Measurements from ENCODE around the gene DNM1.
A peak's percentile ranks its signal among the peaks of the same experiment; 100 is the strongest.
"Not testable (repeated sequence)": the region's sequence is repeated elsewhere in the genome, so short reads cannot be mapped to it uniquely, and the experiment has no call there.

Gene DNM1

GRCh38 chr9:128178806-128179431, 24.3 kb upstream of the DNM1 start:
- DNase-seq (ENCODE audit: low spot score) = no peak

- no peak for DNase-seq (ENCODE audit: low spot score)
These were observed 23.2 kb upstream of the DNM1 start for GRCh38 chr9:128180001-128180400.

- no peak for DNase-seq (ENCODE audit: low spot score)
These were observed 22.7 kb upstream of the DNM1 start for GRCh38 chr9:128180447-128180846.

GRCh38 chr9:128181480-128181879, 21.7 kb upstream of the DNM1 start:
- DNase-seq (ENCODE audit: low spot score) = not testable (repeated sequence)

- DNase-seq (ENCODE audit: low spot score) = no peak
These were observed 20.1 kb upstream of the DNM1 start for GRCh38 chr9:128182893-128183588.

- DNase-seq (ENCODE audit: low spot score) = no peak
These were observed 16.9 kb upstream of the DNM1 start for GRCh38 chr9:128185979-128186965.

GRCh38 chr9:128187361-128187760, 15.8 kb upstream of the DNM1 start:
- no peak for DNase-seq (ENCODE audit: low spot score)

GRCh38 chr9:128188209-128188608, 15.0 kb upstream of the DNM1 start:
- no peak for DNase-seq (ENCODE audit: low spot score)

GRCh38 chr9:128190013-128190412, 13.2 kb upstream of the DNM1 start:
- DNase-seq (ENCODE audit: low spot score) = no peak

- no peak for DNase-seq (ENCODE audit: low spot score)
These were observed 12.4 kb upstream of the DNM1 start for GRCh38 chr9:128190516-128191405.

GRCh38 chr9:128191406-128192046, 11.7 kb upstream of the DNM1 start, which contains the start of gene CIZ1:
Gene CIZ1 (minus strand): TSS chr9:128191572. CDS start chr9:128190857, 715 bp downstream.
- peak; percentile 67 for DNase-seq (ENCODE audit: low spot score)

- DNase-seq (ENCODE audit: low spot score) = peak; percentile 68
These were observed 10.4 kb upstream of the DNM1 start for GRCh38 chr9:128192601-128193371.

GRCh38 chr9:128193469-128194096, 9.6 kb upstream of the DNM1 start:
- no peak for DNase-seq (ENCODE audit: low spot score)

GRCh38 chr9:128201441-128202369, 1.5 kb upstream of the DNM1 start:
- DNase-seq (ENCODE audit: low spot score) = no peak

- no peak for DNase-seq (ENCODE audit: low spot score)
These were observed 543 bp upstream of the DNM1 start for GRCh38 chr9:128202648-128203023.

GRCh38 chr9:128203707-128204551, 750 bp downstream of the DNM1 start:
- DNase-seq (ENCODE audit: low spot score) = no peak

- no peak for DNase-seq (ENCODE audit: low spot score)
These were observed 1.7 kb downstream of the DNM1 start for GRCh38 chr9:128204858-128205257.
